Mesenchymal stem cell (in vitro differentiated cells and primary cell): Measurements from ENCODE around the gene FYN.
A peak's percentile ranks its signal among the peaks of the same experiment; 100 is the strongest.

Experiments
- DNase-seq: peaks from one replicate; pipeline ENCODE4 v3.0.0-alpha.2; 2013
- H2AFZ ChIP-seq: one replicate; pipeline ENCODE4 v1.6.1; 2013; ENCODE audit warnings: low read depth, mild to moderate bottlenecking, control low read depth, inconsistent platforms, low read length, moderate library complexity
- H2AK5ac ChIP-seq: 2 replicates; pipeline ENCODE4 v1.6.1; 2013; ENCODE audit warnings: low read length, moderate library complexity, mild to moderate bottlenecking, inconsistent platforms; ENCODE audit not compliant: severe bottlenecking
- H2BK120ac ChIP-seq: one replicate; pipeline ENCODE4 v1.6.1; 2013; ENCODE audit warnings: low read depth, mild to moderate bottlenecking, inconsistent platforms, low read length, moderate library complexity
- H2BK12ac ChIP-seq, 2 experiments: one replicate each; pipeline ENCODE4 v1.6.1; 2013; ENCODE audit warnings: inconsistent platforms in 2 of 2, low read length in 2 of 2, mild to moderate bottlenecking in 2 of 2, moderate library complexity in 2 of 2, control low read depth in 1 of 2
- H2BK15ac ChIP-seq: one replicate; pipeline ENCODE4 v1.6.1; 2013; ENCODE audit warnings: mild to moderate bottlenecking, low read depth, inconsistent platforms; ENCODE audit not compliant: poor library complexity, severe bottlenecking
- H2BK5ac ChIP-seq: 2 replicates; pipeline ENCODE4 v1.6.1; 2013; ENCODE audit warnings: low read depth, mild to moderate bottlenecking, low read length, control low read depth, inconsistent platforms; ENCODE audit not compliant: poor library complexity, severe bottlenecking
- H3K14ac ChIP-seq, 2 experiments: one replicate each; pipeline ENCODE4 v1.6.1; 2013; ENCODE audit warnings: inconsistent platforms in 2 of 2, low read length in 2 of 2, control low read depth in 1 of 2, mild to moderate bottlenecking in 1 of 2, moderate library complexity in 1 of 2
- H3K18ac ChIP-seq, 2 experiments: one replicate each; pipeline ENCODE4 v1.6.1; 2013; ENCODE audit warnings: inconsistent platforms in 2 of 2, low read length in 2 of 2, control low read depth in 1 of 2, low read depth in 1 of 2, mild to moderate bottlenecking in 1 of 2
- H3K23ac ChIP-seq, 2 experiments: one replicate each; pipeline ENCODE4 v1.6.1; 2013; ENCODE audit warnings: inconsistent platforms in 2 of 2, low read length in 2 of 2, mild to moderate bottlenecking in 2 of 2, moderate library complexity in 2 of 2, control low read depth in 1 of 2
- H3K27ac ChIP-seq: 2 replicates; pipeline ENCODE4 v1.5.1; 2013; ENCODE audit warnings: mild to moderate bottlenecking, moderate library complexity, low read length, control low read depth, inconsistent platforms; ENCODE audit not compliant: poor library complexity, severe bottlenecking
- H3K27me3 ChIP-seq, 2 experiments: 2 replicates each; pipeline versions ENCODE4 v1.6.1 to v1.7.0; 2013; ENCODE audit warnings: low read length in 2 of 2, mild to moderate bottlenecking in 2 of 2, moderate library complexity in 2 of 2, control low read depth in 1 of 2, inconsistent platforms in 1 of 2; ENCODE audit not compliant: control insufficient read depth in 1 of 2, insufficient read depth in 1 of 2
- H3K36me3 ChIP-seq, 2 experiments: 2 replicates each; pipeline versions ENCODE4 v1.6.1 to v1.7.0; 2013; ENCODE audit warnings: low read length in 2 of 2, control low read depth in 1 of 2, inconsistent platforms in 1 of 2, low read depth in 1 of 2, mild to moderate bottlenecking in 1 of 2; ENCODE audit not compliant: insufficient read depth in 2 of 2, control insufficient read depth in 1 of 2
- H3K4ac ChIP-seq, 2 experiments: one replicate each; pipeline ENCODE4 v1.6.1; 2013; ENCODE audit warnings: inconsistent platforms in 2 of 2, low read length in 2 of 2, mild to moderate bottlenecking in 2 of 2, moderate library complexity in 2 of 2, control low read depth in 1 of 2, low read depth in 1 of 2
- H3K4me1 ChIP-seq: 2 replicates; pipeline ENCODE4 v1.6.1; 2013; ENCODE audit warnings: low read depth, low read length, control low read depth; ENCODE audit not compliant: control insufficient read depth, insufficient read depth
- H3K4me2 ChIP-seq: 2 replicates; pipeline ENCODE4 v1.6.1; 2013; ENCODE audit warnings: low read length, mild to moderate bottlenecking, inconsistent platforms; ENCODE audit not compliant: poor library complexity, severe bottlenecking
- H3K4me3 ChIP-seq, 2 experiments: 2 replicates each; pipeline versions ENCODE4 v1.5.1 to v1.7.0; 2013; ENCODE audit warnings: low read length in 2 of 2, mild to moderate bottlenecking in 2 of 2, control low read depth in 1 of 2, low read depth in 1 of 2; ENCODE audit not compliant: insufficient read depth in 1 of 2
- H3K79me1 ChIP-seq: replicated peaks from 2 replicates; pipeline ENCODE4 v1.6.1; 2013; ENCODE audit warnings: mild to moderate bottlenecking, control low read depth, low read length, inconsistent platforms; ENCODE audit not compliant: poor library complexity, severe bottlenecking
- H3K9ac ChIP-seq: 2 replicates; pipeline ENCODE4 v1.7.0; 2013; ENCODE audit warnings: mild to moderate bottlenecking, low read length, moderate library complexity
- H3K9me3 ChIP-seq: 2 replicates; pipeline ENCODE4 v1.7.0; 2013; ENCODE audit warnings: mild to moderate bottlenecking, low read length; ENCODE audit not compliant: control insufficient read depth
- H4K8ac ChIP-seq: one replicate; pipeline ENCODE4 v1.6.1; 2013; ENCODE audit warnings: inconsistent platforms, mild to moderate bottlenecking, low read length, moderate library complexity
- H4K91ac ChIP-seq: one replicate; pipeline ENCODE4 v1.6.1; 2013; ENCODE audit warnings: mild to moderate bottlenecking, low read length, inconsistent platforms
- WGBS: methylation state at CpG from one replicate; pipeline ENCODE4 v1.1.7; 2013; ENCODE audit warnings: mixed read lengths; 5-methylcytosine and 5-hydroxymethylcytosine counted together

FYN gene

GRCh38 chr6:111829581-111829980, 43.7 kb downstream of the FYN start:
- Histone ChIP-seq H3K23ac (no peak overlapping the region), H3K79me1 (peaks cover 11% of the 10 kb centered on the region), H2BK12ac (no peak overlapping the region), H3K9ac (no peak overlapping the region), H3K27me3 (no peaks in the 10 kb centered on the region), H3K4me3 (no peak overlapping the region), H3K36me3 (peaks cover 4 to 13% of the 10 kb centered on the region in 2 experiments), H3K4ac (no peak overlapping the region), H3K4me2 (no peak overlapping the region), H3K27ac (no peak overlapping the region), H2BK15ac (no peak overlapping the region), H3K9me3 (no peaks in the 10 kb centered on the region), H3K18ac (no peak overlapping the region), H2AK5ac (no peak overlapping the region), H3K4me1 (peaks cover 6% of the 10 kb centered on the region), H2BK120ac (no peak overlapping the region), H4K91ac (no peak overlapping the region), H2BK5ac (no peak overlapping the region), H3K14ac (no peak overlapping the region), H2AFZ (no peak overlapping the region), H4K8ac (peak overlapping the region; percentile 8)
- 37% methylated on average over 3 of the region's 3 CpGs for WGBS
- DNase-seq = no peak

GRCh38 chr6:111828809-111829208, 44.4 kb downstream of the FYN start:
- peaks cover 5% of the 10 kb centered on the region for H3K79me1 ChIP-seq

GRCh38 chr6:111825439-111826086, 47.7 kb downstream of the FYN start:
- Histone ChIP-seq H4K8ac (no peak overlapping the region), H2BK120ac (no peak overlapping the region), H3K4me1 (peaks cover 10% of the 10 kb centered on the region), H4K91ac (no peak overlapping the region), H3K9me3 (no peaks in the 10 kb centered on the region), H2AK5ac (no peak overlapping the region), H3K9ac (no peak overlapping the region), H2AFZ (no peak overlapping the region), H3K4me3 (no peak overlapping the region), H2BK5ac (no peak overlapping the region), H3K4me2 (no peak overlapping the region), H3K27me3 (no peaks in the 10 kb centered on the region), H2BK15ac (no peak overlapping the region), H3K27ac (no peak overlapping the region), H3K36me3 (peaks cover 0 to 13% of the 10 kb centered on the region in 2 experiments), H2BK12ac (no peak overlapping the region), H3K14ac (no peak overlapping the region), H3K23ac (no peak overlapping the region), H3K4ac (no peak overlapping the region), H3K79me1 (peaks cover 11% of the 10 kb centered on the region), H3K18ac (peak overlapping the region in 1 of 2 experiments; percentile 74)
- WGBS = 79% methylated on average over 2 of the region's 4 CpGs
- DNase-seq = no peak

More at GRCh38 chr6:111828809-111829208, 44.4 kb downstream of the FYN start:
- Histone ChIP-seq H3K4ac (no peak overlapping the region), H3K27ac (no peak overlapping the region), H3K14ac (no peak overlapping the region), H2AFZ (no peak overlapping the region), H3K27me3 (no peaks in the 10 kb centered on the region), H3K4me1 (peaks cover 6% of the 10 kb centered on the region), H2BK15ac (no peak overlapping the region), H3K4me3 (no peak overlapping the region), H2BK5ac (no peak overlapping the region), H3K36me3 (peaks cover 0 to 13% of the 10 kb centered on the region in 2 experiments), H3K9me3 (no peaks in the 10 kb centered on the region), H3K9ac (no peak overlapping the region), H3K18ac (no peak overlapping the region), H4K8ac (no peak overlapping the region), H2BK120ac (no peak overlapping the region), H2BK12ac (no peak overlapping the region), H2AK5ac (no peak overlapping the region), H3K4me2 (no peak overlapping the region), H3K23ac (no peak overlapping the region), H4K91ac (no peak overlapping the region)
- WGBS = 89% methylated on average over 2 of the region's 2 CpGs
- DNase-seq = no peak

- peaks cover 11% of the 10 kb centered on the region for H3K79me1 ChIP-seq
- WGBS = 94% methylated on average over 3 of the region's 4 CpGs
- peaks cover 0 to 13% of the 10 kb centered on the region in 2 experiments for H3K36me3 ChIP-seq
- no peak overlapping the region for H2BK5ac ChIP-seq
- no peak overlapping the region for H3K4me3 ChIP-seq
- no peak overlapping the region for H2AFZ ChIP-seq
- no peak overlapping the region for H3K4me2 ChIP-seq
- H2AK5ac ChIP-seq = no peak overlapping the region
- H3K14ac ChIP-seq = no peak overlapping the region
- no peak overlapping the region for H3K9ac ChIP-seq
- no peak overlapping the region for H3K27ac ChIP-seq
- H3K9me3 ChIP-seq = no peaks in the 10 kb centered on the region
- H3K18ac ChIP-seq = peak overlapping the region in 1 of 2 experiments; percentile 84
- no peak overlapping the region for H4K8ac ChIP-seq
- no peak overlapping the region for H2BK120ac ChIP-seq
- peak overlapping the region in 1 of 2 experiments; percentile 29 for H2BK12ac ChIP-seq
- H3K23ac ChIP-seq = no peak overlapping the region
- H4K91ac ChIP-seq = no peak overlapping the region
- no peaks in the 10 kb centered on the region for H3K27me3 ChIP-seq
- H3K4me1 ChIP-seq = peaks cover 9% of the 10 kb centered on the region
- H2BK15ac ChIP-seq = no peak overlapping the region
- no peak overlapping the region for H3K4ac ChIP-seq
- DNase-seq = no peak
Measured at GRCh38 chr6:111824608-111825337, 48.5 kb downstream of the FYN start.
